DOHH2 (cell line): ENCODE data around the gene ARHGAP6.

ENCODE experiments used
- CTCF ChIP-seq: fragments of 200-600 bp; sonication (generic); IDR thresholded peaks from one replicate; pipeline ENCODE4 v1.5.1; 2014; ENCODE audit warnings: antibody characterized with exemption, mild to moderate bottlenecking, low read depth, low read length; ENCODE audit not compliant: poor library complexity, severe bottlenecking
- EZH2phosphoT487 ChIP-seq: fragments of 200-600 bp; sonication (generic); IDR thresholded peaks from 2 replicates; pipeline ENCODE4 v1.6.1; 2017; ENCODE audit warnings: borderline replicate concordance, mild to moderate bottlenecking, antibody characterized with exemption, low read length, moderate library complexity, mixed read lengths

GRCh38 chrX:11349661-11350337, 315.9 kb downstream of the ARHGAP6 start:
- no peak for TF ChIP-seq CTCF
- TF ChIP-seq EZH2phosphoT487, result no peak
